ENCODE measurements around the gene KCNK1. TPM values are rescaled to one million over a fixed set of nuclear protein-coding genes. Genes with fewer than 3 reads are reported as not detected.

Gene KCNK1
- total RNA-seq, 1 donor from 2014 or later: not detected

GRCh38 chr1:233631810-233632405, 18.0 kb downstream of the KCNK1 start:
- TF ChIP-seq, protein P1, sequence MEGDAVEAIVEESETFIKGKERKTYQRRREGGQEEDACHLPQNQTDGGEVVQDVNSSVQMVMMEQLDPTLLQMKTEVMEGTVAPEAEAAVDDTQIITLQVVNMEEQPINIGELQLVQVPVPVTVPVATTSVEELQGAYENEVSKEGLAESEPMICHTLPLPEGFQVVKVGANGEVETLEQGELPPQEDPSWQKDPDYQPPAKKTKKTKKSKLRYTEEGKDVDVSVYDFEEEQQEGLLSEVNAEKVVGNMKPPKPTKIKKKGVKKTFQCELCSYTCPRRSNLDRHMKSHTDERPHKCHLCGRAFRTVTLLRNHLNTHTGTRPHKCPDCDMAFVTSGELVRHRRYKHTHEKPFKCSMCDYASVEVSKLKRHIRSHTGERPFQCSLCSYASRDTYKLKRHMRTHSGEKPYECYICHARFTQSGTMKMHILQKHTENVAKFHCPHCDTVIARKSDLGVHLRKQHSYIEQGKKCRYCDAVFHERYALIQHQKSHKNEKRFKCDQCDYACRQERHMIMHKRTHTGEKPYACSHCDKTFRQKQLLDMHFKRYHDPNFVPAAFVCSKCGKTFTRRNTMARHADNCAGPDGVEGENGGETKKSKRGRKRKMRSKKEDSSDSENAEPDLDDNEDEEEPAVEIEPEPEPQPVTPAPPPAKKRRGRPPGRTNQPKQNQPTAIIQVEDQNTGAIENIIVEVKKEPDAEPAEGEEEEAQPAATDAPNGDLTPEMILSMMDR (IDR thresholded peaks at IDR 0.05; ENCODE audit: partially characterized antibody, unreplicated experiment): no peak
- no peak for DNase-seq
- Mint-ChIP-seq H3K4me3 (ENCODE audit: unreplicated experiment) (no peak overlapping the region), H3K9me3 (ENCODE audit: unreplicated experiment) (peaks cover 4% of the 10 kb centered on the region), H3K4me1 (ENCODE audit: low read depth, unreplicated experiment) (peaks cover 11% of the 10 kb centered on the region), H3K27ac (ENCODE audit: unreplicated experiment) (no peak overlapping the region), H3K27me3 (ENCODE audit: unreplicated experiment) (peaks cover 5% of the 10 kb centered on the region), H3K36me3 (ENCODE audit: unreplicated experiment) (peaks cover 8% of the 10 kb centered on the region)

DNA sequence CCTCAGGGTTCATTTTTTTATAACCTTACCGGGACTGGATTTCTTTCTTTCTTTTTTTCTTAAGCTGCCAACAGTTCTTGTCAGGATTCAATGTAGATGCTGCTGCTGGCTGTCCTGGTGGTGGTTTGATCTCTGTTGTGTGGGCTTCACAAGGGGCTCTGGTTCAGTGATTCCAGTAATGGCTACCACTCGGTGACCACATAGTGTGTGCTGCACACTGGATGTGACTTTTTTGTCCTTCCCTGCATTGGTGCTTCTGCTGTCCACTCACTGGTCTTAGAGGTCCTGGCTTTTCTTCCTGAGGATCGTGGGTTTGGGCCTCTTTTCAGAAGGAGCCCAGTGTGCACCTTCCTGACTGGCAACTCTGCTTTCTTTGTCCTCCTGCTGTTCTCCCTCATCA, 18.5 kb downstream of the KCNK1 start:
- TF ChIP-seq, protein P1 (IDR thresholded peaks at IDR 0.05; ENCODE audit: partially characterized antibody, unreplicated experiment): no peak
- H3K27ac Mint-ChIP-seq (ENCODE audit: unreplicated experiment): no peak overlapping the region

GRCh38 chr1:233635765-233636502, 22.0 kb downstream of the KCNK1 start:
- TF ChIP-seq, protein P1 (IDR thresholded peaks at IDR 0.05; ENCODE audit: partially characterized antibody, unreplicated experiment): no peak
- Mint-ChIP-seq H3K27ac (ENCODE audit: unreplicated experiment) (no peak overlapping the region), H3K4me3 (ENCODE audit: unreplicated experiment) (peak overlapping the region; percentile 16), H3K4me1 (ENCODE audit: low read depth, unreplicated experiment) (peaks cover 11% of the 10 kb centered on the region), H3K36me3 (ENCODE audit: unreplicated experiment) (peaks cover 8% of the 10 kb centered on the region), H3K27me3 (ENCODE audit: unreplicated experiment) (peaks cover 6% of the 10 kb centered on the region), H3K9me3 (ENCODE audit: unreplicated experiment) (peaks cover 4% of the 10 kb centered on the region)
- no peak for DNase-seq

More for the DNA sequence above, 18.5 kb downstream of the KCNK1 start:
- Mint-ChIP-seq H3K9me3 (ENCODE audit: unreplicated experiment) (peaks cover 4% of the 10 kb centered on the region), H3K27me3 (ENCODE audit: unreplicated experiment) (peaks cover 6% of the 10 kb centered on the region), H3K4me1 (ENCODE audit: low read depth, unreplicated experiment) (peaks cover 11% of the 10 kb centered on the region), H3K4me3 (ENCODE audit: unreplicated experiment) (no peak overlapping the region), H3K36me3 (ENCODE audit: unreplicated experiment) (peaks cover 8% of the 10 kb centered on the region)
- DNase-seq: no peak

GRCh38 chr1:233636503-233636877, 22.6 kb downstream of the KCNK1 start:
- Mint-ChIP-seq H3K27ac (ENCODE audit: unreplicated experiment) (no peak overlapping the region), H3K4me3 (ENCODE audit: unreplicated experiment) (no peak overlapping the region), H3K36me3 (ENCODE audit: unreplicated experiment) (peaks cover 8% of the 10 kb centered on the region), H3K4me1 (ENCODE audit: low read depth, unreplicated experiment) (peaks cover 11% of the 10 kb centered on the region), H3K9me3 (ENCODE audit: unreplicated experiment) (peaks cover 4% of the 10 kb centered on the region), H3K27me3 (ENCODE audit: unreplicated experiment) (peaks cover 6% of the 10 kb centered on the region)
- TF ChIP-seq, protein P1 (IDR thresholded peaks at IDR 0.05; ENCODE audit: partially characterized antibody, unreplicated experiment): no peak
- DNase-seq: no peak

- TF ChIP-seq, protein P1 (IDR thresholded peaks at IDR 0.05; ENCODE audit: partially characterized antibody, unreplicated experiment): no peak
- peaks cover 4% of the 10 kb centered on the region for H3K9me3 Mint-ChIP-seq (ENCODE audit: unreplicated experiment)
- no peak overlapping the region for H3K27ac Mint-ChIP-seq (ENCODE audit: unreplicated experiment)
- H3K4me1 Mint-ChIP-seq (ENCODE audit: low read depth, unreplicated experiment): peaks cover 11% of the 10 kb centered on the region
- peaks cover 6% of the 10 kb centered on the region for H3K27me3 Mint-ChIP-seq (ENCODE audit: unreplicated experiment)
- H3K36me3 Mint-ChIP-seq (ENCODE audit: unreplicated experiment): peaks cover 8% of the 10 kb centered on the region
- no peak overlapping the region for H3K4me3 Mint-ChIP-seq (ENCODE audit: unreplicated experiment)
- DNase-seq: no peak
Observed at GRCh38 chr1:233638513-233638912, 24.6 kb downstream of the KCNK1 start.

Data from glutamatergic neuron (in vitro differentiated cells).